Esophagus muscularis mucosa (tissue), 4 donors: ENCODE results near the gene MATN1. TPM values are rescaled to one million over a fixed set of nuclear protein-coding genes. Genes with fewer than 3 reads are reported as not detected.

Source experiments
- DNase-seq: peaks from one replicate; pipeline ENCODE4 v3.0.0-alpha.2; 2017; ENCODE audit errors: extremely low spot score
- H3K27ac ChIP-seq, 4 donors: fragments of 200-600 bp; sonication (generic); replicated peaks in 1 of 4; 1 replicate in 3 of 4; 2 replicates in 1 of 4; pipeline ENCODE4 v1.5.1; 2016 to 2019; ENCODE audit warnings: mild to moderate bottlenecking in 1 of 4
- H3K27me3 ChIP-seq, 4 donors: fragments of 200-600 bp; sonication (generic); one replicate each; pipeline versions ENCODE4 v1.5.1 to v1.6.0; 2016 to 2019
- H3K36me3 ChIP-seq, 4 donors: fragments of 200-600 bp; sonication (generic); one replicate each; pipeline ENCODE4 v1.5.1; 2016 to 2019
- H3K4me1 ChIP-seq, 4 donors: fragments of 200-600 bp; sonication (generic); one replicate each; pipeline ENCODE4 v1.5.1; 2016 to 2019
- H3K4me3 ChIP-seq, 4 donors: fragments of 200-600 bp; sonication (generic); 1 replicate in 2 of 4; 2 replicates in 2 of 4; pipeline ENCODE4 v1.5.1; 2016 to 2019; ENCODE audit warnings: mild to moderate bottlenecking in 4 of 4, moderate library complexity in 1 of 4
- H3K9me3 ChIP-seq, 4 donors: fragments of 200-600 bp; sonication (generic); 1 replicate in 3 of 4; 2 replicates in 1 of 4; pipeline ENCODE4 v1.5.1; 2016 to 2019
- CTCF ChIP-seq, 3 experiments: fragments of 200-600 bp in 2 of 3; fragments of 450-650 bp in 1 of 3; sonication (generic) in 2 of 3; IDR thresholded peaks; one replicate each; pipeline ENCODE4 v1.5.1; 2017 to 2019; ENCODE audit warnings: antibody characterized with exemption in 3 of 3, mild to moderate bottlenecking in 2 of 3, moderate library complexity in 1 of 3
- EP300 ChIP-seq: sonication (generic); formaldehyde crosslinking; IDR thresholded peaks from one replicate; pipeline ENCODE4 v1.6.1; 2017; ENCODE audit warnings: antibody characterized with exemption
- POLR2A ChIP-seq: fragments of 450-650 bp; IDR thresholded peaks from one replicate; pipeline ENCODE4 v1.6.1; 2017; ENCODE audit warnings: antibody characterized with exemption, moderate library complexity, mild to moderate bottlenecking, low read depth
- POLR2AphosphoS5 ChIP-seq, 2 donors: sonication (generic); formaldehyde crosslinking; IDR thresholded peaks; one replicate each; pipeline ENCODE4 v1.6.1; 2017; ENCODE audit warnings: antibody characterized with exemption in 2 of 2
- WGBS: methylation state at CpG from one replicate; pipeline ENCODE4 v1.1.5; 2018; 5-methylcytosine and 5-hydroxymethylcytosine counted together
- intact Hi-C: fragments of 100-400 bp; cut with DNase I; formaldehyde crosslinking; loops from one replicate; pipeline ENCODE4 v1.15.1; 2023
- total RNA-seq, 4 donors: library from RNA; depleted of rRNA; stranded (reverse); fragments of >200 nt; gene quantifications; one replicate each; pipeline versions ENCODE4 v1.1.0 to v1.2.1, GENCODE V29; 2016

Gene MATN1
- total RNA-seq, 4 donors from 2014 or later, result not detected

- 100% methylated on average over 2 of the region's 2 CpGs for WGBS
- intact Hi-C loops, result no loop called here
- no peak for DNase-seq
- TF ChIP-seq POLR2AphosphoS5 (IDR thresholded peaks at IDR 0.05) (no peak), CTCF (IDR thresholded peaks at IDR 0.05) (no peak), EP300 (no peak), POLR2A (no peak)
- peaks cover 0 to 4% (median 0%) of the 10 kb centered on the region in 4 donors for H3K4me1 ChIP-seq
- peaks cover 0 to 6% (median 0%) of the 10 kb centered on the region in 4 donors for H3K27me3 ChIP-seq
- no peaks in the 10 kb centered on the region for H3K9me3 ChIP-seq
- no peak overlapping the region for H3K4me3 ChIP-seq
- no peak overlapping the region for H3K27ac ChIP-seq
- peaks cover 0 to 29% (median 14%) of the 10 kb centered on the region in 4 donors for H3K36me3 ChIP-seq
Observed at GRCh38 chr1:30727824-30728223, 4.4 kb upstream of the MATN1 start.

GRCh38 chr1:30726773-30727684 is 3.6 kb upstream of the MATN1 start:
- Histone ChIP-seq H3K9me3 (no peaks in the 10 kb centered on the region), H3K27ac (no peak overlapping the region), H3K27me3 (no peaks in the 10 kb centered on the region), H3K36me3 (peaks cover 0 to 35% (median 15%) of the 10 kb centered on the region in 4 donors), H3K4me3 (no peak overlapping the region), H3K4me1 (peaks cover 0 to 4% (median 0%) of the 10 kb centered on the region in 4 donors)
- WGBS, result 87% methylated on average over 15 of the region's 15 CpGs
- intact Hi-C loops, result no loop called here
- no peak for DNase-seq
- no peak for TF ChIP-seq CTCF (IDR thresholded peaks at IDR 0.05)
- TF ChIP-seq POLR2A, result no peak
- TF ChIP-seq EP300, result no peak
- no peak for TF ChIP-seq POLR2AphosphoS5 (IDR thresholded peaks at IDR 0.05)

- intact Hi-C loops, result no loop called here
- DNase-seq, result no peak
Observed at GRCh38 chr1:30726236-30726635, 2.9 kb upstream of the MATN1 start.

GRCh38 chr1:30725450-30726095 is 2.2 kb upstream of the MATN1 start:
- intact Hi-C loops, result no loop called here
- Histone ChIP-seq H3K27ac (no peak overlapping the region), H3K4me1 (peaks cover 0 to 4% (median 0%) of the 10 kb centered on the region in 4 donors), H3K9me3 (no peaks in the 10 kb centered on the region), H3K4me3 (no peak overlapping the region), H3K36me3 (peaks cover 0 to 35% (median 15%) of the 10 kb centered on the region in 4 donors), H3K27me3 (no peaks in the 10 kb centered on the region)
- WGBS, result 84% methylated on average over 17 of the region's 17 CpGs
- no peak for TF ChIP-seq POLR2A
- TF ChIP-seq CTCF (IDR thresholded peaks at IDR 0.05), result no peak
- no peak for DNase-seq

More at GRCh38 chr1:30726236-30726635, 2.9 kb upstream of the MATN1 start:
- H3K36me3 ChIP-seq, result peaks cover 0 to 35% (median 15%) of the 10 kb centered on the region in 4 donors
- TF ChIP-seq EP300, result no peak
- no peak for TF ChIP-seq POLR2AphosphoS5 (IDR thresholded peaks at IDR 0.05)
- no peak for TF ChIP-seq CTCF (IDR thresholded peaks at IDR 0.05)
- TF ChIP-seq POLR2A, result no peak
- WGBS, result 71% methylated on average over 7 of the region's 7 CpGs
- peaks cover 0 to 4% (median 0%) of the 10 kb centered on the region in 4 donors for H3K4me1 ChIP-seq
- no peak overlapping the region for H3K27ac ChIP-seq
- H3K9me3 ChIP-seq, result no peaks in the 10 kb centered on the region
- no peaks in the 10 kb centered on the region for H3K27me3 ChIP-seq
- no peak overlapping the region for H3K4me3 ChIP-seq
